HUES48 (cell line): Measurements from ENCODE around the gene HDC.

Experiments
- H3K27ac ChIP-seq: one replicate; pipeline ENCODE4 v1.7.0; 2013; ENCODE audit warnings: low read depth, low read length, inconsistent platforms
- H3K27me3 ChIP-seq: 2 replicates; pipeline ENCODE4 v1.6.1; 2013; ENCODE audit warnings: mild to moderate bottlenecking, low read length; ENCODE audit not compliant: control insufficient read depth, insufficient read depth
- H3K36me3 ChIP-seq: 2 replicates; pipeline ENCODE4 v1.6.1; 2013; ENCODE audit warnings: low read length; ENCODE audit not compliant: control insufficient read depth, insufficient read depth
- H3K4me1 ChIP-seq: 2 replicates; pipeline ENCODE4 v1.6.1; 2013; ENCODE audit warnings: mild to moderate bottlenecking, low read length; ENCODE audit not compliant: control insufficient read depth, insufficient read depth
- H3K4me3 ChIP-seq: 2 replicates; pipeline ENCODE4 v1.5.1; 2013; ENCODE audit warnings: mild to moderate bottlenecking, low read depth, low read length
- H3K9ac ChIP-seq: 2 replicates; pipeline ENCODE4 v1.6.1; 2013; ENCODE audit warnings: mild to moderate bottlenecking, low read depth, low read length, moderate library complexity
- H3K9me3 ChIP-seq: 2 replicates; pipeline ENCODE4 v1.6.1; 2013; ENCODE audit warnings: low read length; ENCODE audit not compliant: control insufficient read depth, insufficient read depth

The HDC gene

GRCh38 chr15:50265620-50266019, at the start of gene HDC:
TSS of gene HDC (minus strand) at chr15:50265726. CDS start at chr15:50265623, 103 bp downstream.
- H3K9ac ChIP-seq = no peak within 1 kb of the TSS
- no peaks in the 10 kb centered on the region for H3K36me3 ChIP-seq

GRCh38 chr15:50312636-50313035, 47.1 kb upstream of the HDC start:
- H3K9ac ChIP-seq = no peak overlapping the region
- peaks cover 9% of the 10 kb centered on the region for H3K36me3 ChIP-seq
- H3K27ac ChIP-seq = no peak overlapping the region
- H3K27me3 ChIP-seq = no peaks in the 10 kb centered on the region
- H3K4me1 ChIP-seq = no peaks in the 10 kb centered on the region
- peaks cover 10% of the 10 kb centered on the region for H3K9me3 ChIP-seq
- H3K4me3 ChIP-seq = no peak overlapping the region

More at GRCh38 chr15:50265620-50266019, at the start of gene HDC:
- Histone ChIP-seq H3K4me1 (no peaks in the 10 kb centered on the region), H3K9me3 (no peaks in the 10 kb centered on the region), H3K27me3 (no peaks in the 10 kb centered on the region), H3K27ac (no peak within 1 kb of the TSS), H3K4me3 (no peak within 1 kb of the TSS)

GRCh38 chr15:50307799-50308198, 42.3 kb upstream of the HDC start:
- Histone ChIP-seq H3K27ac (no peak overlapping the region), H3K9me3 (peaks cover 11% of the 10 kb centered on the region), H3K4me1 (no peaks in the 10 kb centered on the region), H3K27me3 (no peaks in the 10 kb centered on the region), H3K4me3 (no peak overlapping the region), H3K36me3 (peaks cover 22% of the 10 kb centered on the region), H3K9ac (no peak overlapping the region)

GRCh38 chr15:50304836-50305235, 39.3 kb upstream of the HDC start:
- H3K4me3 ChIP-seq = no peak overlapping the region
- no peak overlapping the region for H3K9ac ChIP-seq
- H3K27me3 ChIP-seq = no peaks in the 10 kb centered on the region
- no peak overlapping the region for H3K27ac ChIP-seq
- peaks cover 11% of the 10 kb centered on the region for H3K9me3 ChIP-seq
- no peaks in the 10 kb centered on the region for H3K4me1 ChIP-seq
- H3K36me3 ChIP-seq = peaks cover 47% of the 10 kb centered on the region

GRCh38 chr15:50302581-50302980, 37.1 kb upstream of the HDC start:
- no peak overlapping the region for H3K4me3 ChIP-seq
- H3K36me3 ChIP-seq = peaks cover 54% of the 10 kb centered on the region
- no peaks in the 10 kb centered on the region for H3K4me1 ChIP-seq
- no peak overlapping the region for H3K9ac ChIP-seq
- H3K27ac ChIP-seq = no peak overlapping the region
- no peaks in the 10 kb centered on the region for H3K27me3 ChIP-seq
- peaks cover under 1% of the 10 kb centered on the region; the same call in 1 of the 2 replicates for H3K9me3 ChIP-seq

- Histone ChIP-seq H3K27me3 (no peaks in the 10 kb centered on the region), H3K9ac (no peak overlapping the region), H3K4me1 (no peaks in the 10 kb centered on the region), H3K27ac (no peak overlapping the region), H3K9me3 (no peaks in the 10 kb centered on the region), H3K36me3 (peaks cover 61% of the 10 kb centered on the region), H3K4me3 (no peak overlapping the region)
Measured at GRCh38 chr15:50298340-50298739, 32.8 kb upstream of the HDC start.

- no peak overlapping the region for H3K4me3 ChIP-seq
- no peaks in the 10 kb centered on the region for H3K27me3 ChIP-seq
- no peaks in the 10 kb centered on the region for H3K4me1 ChIP-seq
- H3K9me3 ChIP-seq = no peaks in the 10 kb centered on the region
- H3K27ac ChIP-seq = no peak overlapping the region
- H3K36me3 ChIP-seq = peaks cover 42% of the 10 kb centered on the region
- H3K9ac ChIP-seq = no peak overlapping the region
Measured at GRCh38 chr15:50295966-50296365, 30.4 kb upstream of the HDC start.

GRCh38 chr15:50289749-50290148, 24.2 kb upstream of the HDC start:
- H3K27ac ChIP-seq = no peak overlapping the region
- no peaks in the 10 kb centered on the region for H3K9me3 ChIP-seq
- no peaks in the 10 kb centered on the region for H3K4me1 ChIP-seq
- H3K36me3 ChIP-seq = peaks cover 56% of the 10 kb centered on the region
- H3K27me3 ChIP-seq = no peaks in the 10 kb centered on the region
- H3K4me3 ChIP-seq = no peak overlapping the region
- H3K9ac ChIP-seq = no peak overlapping the region

GRCh38 chr15:50287324-50288116, 22.0 kb upstream of the HDC start:
- Histone ChIP-seq H3K4me1 (no peaks in the 10 kb centered on the region), H3K9me3 (no peaks in the 10 kb centered on the region), H3K9ac (no peak overlapping the region), H3K4me3 (no peak overlapping the region), H3K36me3 (peaks cover 58% of the 10 kb centered on the region), H3K27me3 (no peaks in the 10 kb centered on the region), H3K27ac (no peak overlapping the region)

GRCh38 chr15:50281427-50281826, 15.9 kb upstream of the HDC start:
- H3K36me3 ChIP-seq = peaks cover 26% of the 10 kb centered on the region
- no peaks in the 10 kb centered on the region for H3K9me3 ChIP-seq
- no peak overlapping the region for H3K4me3 ChIP-seq
- no peak overlapping the region for H3K27ac ChIP-seq
- H3K27me3 ChIP-seq = no peaks in the 10 kb centered on the region
- no peaks in the 10 kb centered on the region for H3K4me1 ChIP-seq
- no peak overlapping the region for H3K9ac ChIP-seq

- Histone ChIP-seq H3K27ac (no peak overlapping the region), H3K9me3 (no peaks in the 10 kb centered on the region), H3K4me3 (no peak overlapping the region), H3K4me1 (no peaks in the 10 kb centered on the region), H3K36me3 (peaks cover 17% of the 10 kb centered on the region), H3K9ac (no peak overlapping the region), H3K27me3 (no peaks in the 10 kb centered on the region)
Measured at GRCh38 chr15:50280271-50280670, 14.7 kb upstream of the HDC start.
